KG1 (cell line): ENCODE data around the gene AQR.
A peak's percentile ranks its signal among the peaks of the same experiment; 100 is the strongest.
"Not testable (repeated sequence)": the region's sequence is repeated elsewhere in the genome, so short reads cannot be mapped to it uniquely, and the experiment has no call there.

Source experiments
- DNase-seq: peaks from one replicate; lab custom pipeline; 2025; lab: John Stamatoyannopoulos, UW

Gene AQR

DNA sequence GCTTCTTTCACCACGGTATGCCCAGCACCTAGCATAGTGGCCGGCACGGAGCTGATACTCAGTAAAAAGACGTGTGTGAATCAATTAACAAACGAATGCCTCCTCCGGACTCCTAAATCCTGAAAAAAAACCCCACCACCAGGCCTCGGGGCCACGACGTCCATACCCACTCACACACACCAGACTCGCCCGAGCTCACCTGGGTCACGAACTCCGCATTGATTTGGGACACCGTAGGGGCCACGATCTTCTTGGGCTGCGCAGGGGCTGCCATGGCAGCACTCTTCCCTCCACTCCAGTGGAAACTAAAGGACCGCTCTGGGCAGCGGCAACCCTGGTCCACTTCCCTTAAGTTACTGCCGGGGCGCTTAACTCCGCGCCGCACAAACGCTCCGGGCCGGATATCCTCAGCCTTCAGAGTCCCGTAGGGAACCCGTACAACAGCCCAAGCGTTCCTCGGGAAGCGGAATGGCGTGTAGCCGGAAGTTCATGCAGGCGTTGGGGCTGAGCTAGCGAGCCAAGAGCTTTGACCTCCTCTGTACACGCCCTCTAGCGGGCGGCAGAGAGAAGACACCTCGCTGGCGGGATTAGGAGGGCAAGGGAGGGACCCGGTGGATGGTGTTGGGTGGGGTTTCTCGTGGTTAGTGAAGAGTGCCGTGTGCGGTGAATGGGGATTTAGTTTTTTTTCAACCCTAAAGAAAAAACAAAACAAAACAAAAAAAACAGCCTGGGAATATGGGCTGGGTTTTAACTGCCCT, at the start of gene AQR:
Gene AQR (minus strand): TSS at position 403 of the 758 bp plus-strand sequence. CDS start 129 bp downstream, at position 274.
- DNase-seq = peak; percentile 87

DNA sequence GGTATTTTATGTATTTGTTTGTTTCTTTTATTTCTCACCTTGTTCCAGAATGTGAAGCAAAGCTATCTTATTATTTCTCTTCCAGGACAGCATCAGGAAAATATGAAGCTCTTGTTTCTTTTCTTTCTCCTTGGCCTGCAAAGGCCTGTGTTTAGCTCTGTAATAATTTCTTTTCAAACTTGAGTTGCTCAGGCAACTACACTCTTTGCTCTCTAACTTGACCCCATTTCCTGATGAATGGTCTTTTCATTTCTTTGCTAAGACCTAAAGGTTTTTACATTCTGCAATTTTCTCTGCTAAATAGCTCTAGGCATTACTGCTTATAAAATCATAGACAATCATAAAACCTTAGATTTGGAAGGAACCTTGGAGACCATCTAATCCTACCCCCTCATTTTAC, 44.7 kb upstream of the AQR start:
- no peak for DNase-seq

DNA sequence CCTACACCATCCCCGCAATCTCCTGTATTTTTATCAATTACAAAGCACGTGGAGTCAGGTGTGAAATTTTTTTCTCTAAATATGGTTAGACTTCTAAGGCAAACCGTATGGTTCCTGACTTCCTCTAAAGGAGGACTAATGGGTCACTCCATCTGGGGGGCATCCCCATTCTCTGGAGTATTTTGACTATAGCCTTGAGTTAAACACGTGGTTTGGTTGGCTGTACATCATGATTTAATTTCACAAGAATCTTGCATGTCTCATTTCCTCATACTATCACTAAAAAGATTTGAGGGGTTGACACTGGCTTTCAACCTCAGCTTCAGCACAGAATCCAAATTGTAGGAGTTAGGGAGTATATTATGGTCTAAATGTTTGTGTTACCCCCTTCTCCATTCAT, 43.8 kb upstream of the AQR start:
- DNase-seq = no peak

DNA sequence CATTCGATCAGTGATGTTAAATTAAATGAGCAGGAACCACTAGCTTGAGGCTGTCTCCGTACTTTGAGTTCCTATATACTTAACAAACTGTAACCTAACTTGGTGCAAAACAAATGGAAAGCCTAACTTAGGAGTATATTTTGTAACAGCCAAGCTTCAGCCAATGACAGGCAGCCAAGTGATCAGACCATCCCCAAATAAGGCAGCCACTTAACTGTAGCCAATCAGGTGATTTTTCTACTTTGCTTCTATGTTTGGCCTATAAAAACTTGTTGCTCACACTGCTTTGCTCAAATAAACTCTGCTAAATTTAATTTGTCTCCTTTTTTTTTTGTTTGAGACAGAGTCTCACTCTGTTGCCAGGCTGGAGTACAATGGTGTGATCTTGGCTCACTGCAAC, 37.9 kb upstream of the AQR start:
- DNase-seq = no peak

DNA sequence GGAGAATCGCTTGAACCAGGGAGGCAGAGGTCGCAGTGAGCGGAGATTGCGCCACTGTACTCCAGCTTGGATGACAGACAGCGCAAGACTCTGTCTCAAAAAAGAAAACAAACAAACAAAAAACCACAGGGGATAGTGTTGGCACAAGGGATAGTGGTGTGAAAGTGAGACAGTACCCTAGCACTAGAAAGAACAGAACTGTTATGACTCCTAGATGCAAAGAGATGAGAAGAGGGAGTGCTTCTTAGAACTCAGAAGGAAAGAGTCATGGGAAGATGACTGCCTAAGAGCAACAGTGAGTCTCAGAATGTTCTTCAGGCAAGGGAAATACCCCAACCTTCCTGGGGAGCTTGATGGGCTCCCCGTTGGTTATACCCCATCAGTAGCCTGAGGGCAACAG, 36.4 kb upstream of the AQR start:
- no peak for DNase-seq

DNA sequence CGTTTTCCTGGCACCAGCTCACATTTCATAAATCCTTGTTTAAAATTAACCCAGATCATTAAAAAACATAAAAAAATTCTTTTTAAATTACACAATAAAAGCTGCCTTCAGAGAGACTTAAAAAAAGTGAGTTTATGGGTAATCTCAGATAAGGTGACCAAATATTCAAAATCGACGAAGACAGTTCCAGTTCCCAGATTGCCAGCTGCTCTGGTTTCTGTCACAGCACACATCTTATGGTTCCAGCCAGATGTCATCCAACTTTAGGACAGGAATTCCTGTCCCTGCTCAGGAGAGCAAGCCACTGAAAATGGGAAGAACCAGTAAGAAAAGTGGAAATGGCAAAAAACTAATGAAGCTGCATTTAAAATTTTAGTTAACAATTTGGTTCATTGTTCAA, 34.4 kb upstream of the AQR start:
- DNase-seq = no peak

DNA sequence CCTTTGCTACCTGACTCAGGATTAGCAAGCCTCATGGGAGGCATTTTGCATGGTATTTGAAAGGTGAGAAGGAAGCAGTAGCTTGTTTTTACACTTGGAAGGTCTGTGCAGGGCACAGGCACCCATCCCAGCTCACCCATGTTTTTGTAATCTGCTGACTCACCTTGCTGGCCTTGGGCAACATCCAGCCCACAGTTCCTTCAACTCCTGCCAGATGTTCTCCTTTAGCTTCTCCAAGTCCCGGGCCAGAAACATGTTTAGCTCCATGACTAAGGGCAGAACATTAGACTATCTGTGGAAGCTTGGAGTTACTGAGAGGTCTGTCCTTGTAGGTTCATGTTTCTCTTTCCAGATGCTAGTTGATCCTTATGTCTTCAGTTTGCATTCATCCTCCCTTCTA, 31.0 kb upstream of the AQR start:
- no peak for DNase-seq

DNA sequence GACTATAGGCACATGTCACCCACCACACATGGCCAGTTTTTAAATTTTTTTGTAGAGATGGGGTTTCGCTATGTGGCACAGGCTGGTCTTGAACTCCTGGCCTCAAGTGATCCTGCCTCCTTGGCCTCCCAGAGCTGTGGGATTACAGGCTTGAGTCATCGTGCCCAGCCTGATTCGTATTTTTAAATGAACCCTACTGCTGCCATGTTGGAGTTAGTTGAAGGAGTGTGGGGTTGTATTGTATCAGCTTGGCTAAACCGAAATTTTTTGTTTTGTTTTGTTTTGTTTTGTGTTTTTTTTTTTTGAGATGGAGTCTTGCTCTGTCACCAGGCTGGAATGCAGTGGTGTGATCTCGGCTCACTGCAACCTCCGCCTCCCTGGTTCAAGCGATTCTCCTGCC, 30.4 kb upstream of the AQR start:
- DNase-seq = no peak

DNA sequence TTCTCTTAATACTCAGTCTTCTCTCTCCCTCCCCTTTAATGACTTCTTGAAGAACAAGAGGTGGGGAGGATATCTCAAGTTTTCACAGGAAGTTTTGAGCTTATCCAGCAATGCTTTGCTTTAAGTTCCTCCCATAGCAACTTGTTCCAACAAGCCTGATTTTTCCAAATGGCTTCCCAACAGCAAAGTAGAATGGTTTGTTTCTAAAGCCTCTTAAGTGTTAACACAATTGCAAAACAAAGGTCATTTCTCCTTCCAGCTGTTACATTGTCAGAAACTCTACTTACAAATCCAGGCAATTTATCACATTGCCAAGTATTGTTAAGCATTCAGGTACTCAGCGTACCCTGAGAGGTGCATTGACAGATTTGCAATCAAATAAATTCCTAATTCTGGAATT, 25.4 kb upstream of the AQR start:
- no peak for DNase-seq

DNA sequence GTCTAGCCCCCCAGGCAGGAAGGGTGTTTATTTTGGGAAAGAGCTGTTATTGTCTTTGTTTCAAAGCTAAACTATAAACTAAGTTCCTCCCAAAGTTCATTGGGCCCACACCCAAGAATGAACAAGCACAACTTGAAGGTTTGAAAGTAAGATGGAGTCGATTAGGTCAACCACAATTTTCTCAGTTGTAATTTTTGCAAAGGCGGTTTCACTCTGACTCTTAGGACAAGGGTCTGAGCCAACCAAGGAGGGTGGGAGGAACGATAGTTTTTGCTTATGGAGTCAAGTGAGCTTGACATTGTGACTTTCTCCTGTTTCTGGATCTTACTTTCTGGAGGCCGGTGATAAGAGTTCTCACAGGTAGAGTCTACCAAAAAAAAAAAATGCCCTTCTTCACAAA, 24.3 kb upstream of the AQR start:
- DNase-seq = no peak

DNA sequence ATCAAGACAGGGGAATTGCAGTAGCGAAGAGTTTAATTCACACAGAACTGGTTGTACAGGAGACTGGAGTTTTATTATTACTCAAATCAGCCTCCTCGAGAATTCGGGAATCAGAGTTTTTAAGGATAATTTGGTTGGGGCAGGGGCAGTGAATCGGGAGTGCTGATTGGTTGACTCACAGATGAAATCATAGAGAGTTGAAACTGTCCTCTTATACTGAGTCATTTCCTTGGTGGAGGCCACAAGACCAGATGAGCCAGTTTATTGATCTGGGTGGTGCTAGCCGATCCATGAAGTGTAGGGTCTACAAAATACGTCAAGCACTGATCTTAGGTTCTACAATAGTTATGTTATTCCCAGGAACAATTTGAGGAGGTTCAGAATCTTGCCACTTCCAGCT, 23.9 kb upstream of the AQR start:
- no peak for DNase-seq

DNA sequence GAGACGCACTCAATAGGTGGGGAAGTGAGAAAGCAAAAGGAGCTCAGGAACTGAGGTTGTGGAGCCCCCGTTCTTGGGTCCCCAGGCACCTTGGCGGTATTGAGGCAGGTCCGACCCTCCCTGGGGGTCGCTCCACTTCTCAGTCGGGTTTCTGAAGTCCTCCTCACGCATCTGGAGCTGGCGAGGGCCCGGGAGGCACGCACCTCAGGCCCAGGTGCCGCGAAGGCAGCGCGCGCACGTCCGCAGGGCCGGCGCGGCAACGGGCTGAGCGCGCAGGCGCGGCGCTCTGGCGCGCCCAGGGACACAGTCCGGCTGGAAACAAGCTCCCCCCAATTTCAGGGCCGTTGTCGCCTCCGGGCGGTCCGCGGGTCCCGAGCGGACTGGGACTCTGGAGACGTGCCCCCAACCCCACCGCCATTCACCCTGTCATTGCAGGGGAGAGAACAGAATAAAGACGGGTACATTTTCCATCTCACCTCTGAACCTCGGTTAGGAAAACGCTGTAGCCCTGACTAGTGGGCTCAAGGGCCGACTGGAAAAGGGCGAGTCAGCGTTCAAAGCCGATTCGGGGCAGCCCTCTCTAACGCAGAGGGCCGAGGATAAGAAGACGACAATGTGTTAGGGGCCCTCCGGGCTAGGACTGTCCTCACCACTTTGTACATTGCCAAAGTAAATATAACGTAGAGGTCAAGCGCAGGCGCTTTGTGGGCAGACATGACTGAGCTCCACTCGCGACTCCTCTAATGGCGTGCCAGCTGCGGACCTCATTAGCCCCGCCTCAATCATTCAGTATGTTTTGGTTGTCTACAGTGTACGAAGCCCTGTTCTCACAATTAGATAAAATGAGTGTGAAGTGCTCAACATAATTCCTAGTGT, 18.7 kb upstream of the AQR start, which contains the start of gene ZNF770:
Gene ZNF770 (minus strand): TSS at position 261 of the 876 bp plus-strand sequence. CDS start 4,853 bp downstream, outside the sequence.
- DNase-seq = peak; percentile 84

DNA sequence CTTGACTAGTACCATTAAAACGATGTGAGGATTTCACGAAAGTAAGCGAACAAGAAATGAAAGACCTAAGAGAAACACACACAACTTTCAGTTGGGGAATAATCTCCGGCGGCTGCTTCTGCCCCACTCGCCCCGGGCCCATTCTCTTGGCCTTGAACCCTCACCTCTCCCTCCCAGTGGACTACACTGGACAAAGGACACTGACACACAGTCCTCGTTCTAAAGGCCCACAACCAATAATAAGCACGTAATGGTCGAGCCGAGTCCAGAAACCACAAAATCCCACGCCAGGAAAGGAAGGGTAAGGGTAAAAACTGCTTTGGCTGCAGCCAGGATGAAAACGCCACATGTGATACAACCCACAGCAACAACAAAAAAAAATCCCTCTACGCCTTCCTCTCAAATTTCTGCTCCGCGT, 18.1 kb upstream of the AQR start:
- DNase-seq = no peak

DNA sequence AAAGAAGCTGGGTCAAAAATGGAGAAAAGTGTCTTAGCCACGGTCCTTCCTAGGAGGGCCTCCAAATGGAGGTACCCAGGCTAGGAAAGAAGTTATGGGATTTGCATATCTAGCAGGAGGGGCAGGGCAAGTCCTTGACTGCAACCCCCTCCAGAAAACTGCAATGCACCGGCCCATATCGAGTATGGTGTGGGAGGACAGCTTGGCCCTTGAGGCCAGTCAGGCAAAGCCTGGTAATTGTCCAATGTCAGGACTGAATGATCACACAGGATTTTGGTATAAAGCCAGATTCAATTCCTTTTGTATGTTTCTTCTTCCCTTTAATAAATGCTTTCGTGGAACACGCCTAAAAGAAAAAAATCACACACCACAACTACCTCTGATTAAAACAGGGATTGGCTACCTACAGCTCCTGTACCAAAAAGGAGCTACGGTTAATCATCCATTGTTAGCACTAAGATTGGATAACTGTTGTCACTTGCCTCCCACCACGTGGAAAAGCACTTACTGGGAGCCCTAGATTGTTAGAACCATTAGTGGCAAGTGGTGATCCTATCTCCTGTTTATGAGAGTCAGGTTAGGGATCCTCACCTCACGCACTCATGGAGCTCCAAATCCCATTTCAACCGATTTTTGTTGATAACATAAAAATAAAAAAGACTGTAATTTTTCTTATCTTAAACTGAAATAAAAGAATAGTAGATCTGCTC, 17.4 kb upstream of the AQR start:
- DNase-seq = no peak

DNA sequence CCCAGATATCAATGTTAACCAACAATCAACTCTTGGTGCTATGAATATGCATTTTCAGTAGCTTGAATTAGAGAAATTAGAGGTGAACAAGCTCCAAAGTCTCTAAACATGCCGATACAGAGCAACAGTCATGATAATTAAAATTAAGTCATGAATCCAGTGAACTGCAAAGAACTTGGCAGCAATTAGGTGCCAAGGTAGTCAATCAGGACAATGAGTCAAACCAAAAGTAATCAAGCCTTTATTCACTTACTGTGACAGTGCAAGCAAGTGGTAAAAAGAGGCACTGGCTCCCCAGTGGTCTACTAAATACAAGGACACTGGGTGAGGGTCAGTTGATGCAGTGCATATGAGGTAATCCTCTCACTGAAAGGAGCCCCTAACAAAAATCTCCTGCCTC, 16.8 kb upstream of the AQR start:
- DNase-seq = no peak

DNA sequence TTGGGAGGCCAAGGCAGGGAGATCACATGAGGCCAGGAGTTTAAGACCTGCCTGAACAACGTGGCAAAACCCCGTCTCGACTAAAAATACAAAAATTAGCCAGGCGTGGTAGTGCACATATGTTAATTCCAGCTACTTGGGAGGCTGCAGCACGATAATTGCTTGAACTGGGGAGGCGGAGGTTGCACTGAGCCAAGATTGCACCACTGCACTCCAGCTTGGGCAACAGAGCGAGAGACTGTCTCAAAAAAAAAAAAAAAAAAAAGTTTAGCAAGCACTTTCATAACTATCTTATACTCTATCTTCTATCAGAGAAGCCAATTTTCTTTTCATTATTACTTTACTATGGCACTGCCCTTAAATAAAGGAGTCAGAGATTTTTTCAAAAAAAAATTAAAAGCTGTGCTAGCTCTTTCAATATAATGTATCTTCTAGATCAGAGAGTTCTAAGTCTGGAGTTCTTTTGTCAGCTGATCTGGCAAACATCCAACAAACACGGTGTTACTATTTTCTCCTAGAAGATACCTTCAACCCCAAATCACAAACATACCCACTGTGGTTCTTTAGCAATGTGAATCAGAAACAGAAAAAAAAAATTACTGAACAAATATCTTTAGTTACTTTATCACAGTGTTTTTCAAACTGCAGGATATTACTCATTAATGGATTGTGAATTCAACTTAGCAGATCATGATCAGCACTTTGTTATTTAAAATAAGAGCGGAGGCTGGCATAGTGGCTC, 15.5 kb upstream of the AQR start:
- DNase-seq = no peak

DNA sequence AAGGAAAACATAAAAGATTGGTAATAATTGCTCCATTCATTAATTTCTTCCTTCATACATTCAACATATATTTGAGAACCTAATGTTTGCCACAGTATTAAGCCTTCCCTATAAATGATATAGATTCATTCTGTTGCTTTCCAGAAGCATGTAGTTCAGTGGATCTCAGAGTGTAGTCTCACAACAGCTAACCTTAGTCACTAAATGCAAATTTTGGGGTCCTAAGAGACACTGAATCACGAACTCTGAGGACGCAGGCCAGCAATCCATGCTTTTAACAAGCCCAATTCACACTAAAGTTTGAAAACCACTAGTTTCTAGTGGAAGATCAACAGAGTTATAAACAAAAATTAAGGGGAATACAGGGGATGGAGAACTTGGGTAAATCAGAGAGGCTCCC, 7.2 kb upstream of the AQR start:
- no peak for DNase-seq

DNA sequence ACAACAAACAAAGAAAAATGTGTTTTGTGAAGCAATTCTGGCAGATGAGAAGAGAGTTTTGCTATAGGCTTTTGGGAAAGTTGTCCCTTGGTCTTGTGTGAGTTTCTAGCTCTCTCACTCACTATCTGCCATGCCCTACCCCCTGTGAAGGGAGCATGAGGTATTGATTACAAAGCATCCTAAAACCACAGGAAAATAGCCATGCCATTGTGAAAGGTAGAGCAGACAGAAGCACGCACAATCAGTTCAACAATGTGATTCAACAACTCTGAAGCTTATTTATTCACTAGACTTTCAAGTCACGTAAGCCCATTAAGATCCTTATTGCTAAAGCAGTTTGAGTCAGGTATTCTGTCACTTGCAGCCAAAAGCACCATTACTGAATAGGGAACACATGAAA, 6.5 kb upstream of the AQR start:
- DNase-seq = no peak

DNA sequence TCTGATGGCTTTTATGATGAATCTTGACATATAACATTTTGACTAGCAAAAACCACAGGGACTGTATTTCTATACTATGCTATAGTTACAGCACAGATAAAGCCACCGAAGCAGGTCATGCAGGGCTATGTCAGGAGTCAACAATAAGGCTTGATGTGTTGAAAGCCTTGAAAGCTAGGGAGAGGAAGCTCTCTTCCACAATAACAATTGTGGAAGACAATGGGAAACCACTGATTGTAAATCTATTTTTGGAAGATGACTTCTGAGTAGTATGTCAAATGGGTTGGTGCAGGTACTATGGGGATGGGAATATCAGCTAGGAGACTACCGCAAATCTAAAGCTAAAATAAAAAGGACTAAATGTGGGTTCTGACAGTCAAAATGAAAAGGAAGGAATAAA, 4.0 kb upstream of the AQR start:
- no peak for DNase-seq

DNA sequence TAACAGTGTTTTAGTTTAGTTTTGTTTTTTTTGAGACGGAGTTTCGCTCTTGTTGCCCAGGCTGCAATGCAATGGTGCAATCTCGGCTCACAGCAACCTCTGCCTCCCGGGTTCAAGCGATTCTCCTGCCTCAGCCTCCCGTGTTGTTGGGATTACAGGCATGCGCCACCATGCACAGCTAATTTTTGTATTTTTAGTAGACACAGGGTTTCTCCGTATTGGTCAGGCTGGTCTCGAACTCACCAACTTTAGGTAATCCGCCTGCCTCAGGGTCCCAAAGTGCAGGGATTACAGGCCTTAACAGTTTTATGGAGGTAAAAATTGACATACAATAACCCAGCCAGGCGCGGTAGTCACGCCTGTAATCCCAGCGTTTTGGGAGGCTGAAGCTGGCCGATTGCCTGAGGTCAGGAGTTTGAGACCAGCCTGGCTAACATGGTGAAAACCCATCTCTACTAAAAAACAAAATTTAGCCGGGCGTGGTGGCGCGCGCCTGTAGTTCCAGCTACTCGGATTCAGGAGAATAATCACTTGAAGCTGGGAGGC, 629 bp upstream of the AQR start:
- DNase-seq = not testable (repeated sequence)

DNA sequence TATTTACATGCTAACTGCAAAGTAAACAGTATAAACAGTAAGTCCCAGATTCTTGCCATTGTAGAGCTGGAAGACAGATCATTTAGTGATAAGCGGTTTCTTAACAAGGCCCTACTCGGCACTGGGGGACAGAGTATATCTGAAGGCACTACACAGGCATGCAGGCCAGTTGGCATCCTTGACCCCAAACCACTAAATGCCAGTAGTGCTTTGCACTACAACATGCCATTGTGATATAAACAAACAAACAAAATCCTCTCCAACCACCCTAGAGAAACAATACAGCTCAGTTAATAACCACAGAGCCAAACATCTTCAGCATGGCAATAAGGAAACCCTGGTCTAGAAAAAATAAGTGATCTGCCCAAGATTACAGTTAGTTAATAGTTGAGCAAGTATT, 5.3 kb downstream of the AQR start:
- no peak for DNase-seq

DNA sequence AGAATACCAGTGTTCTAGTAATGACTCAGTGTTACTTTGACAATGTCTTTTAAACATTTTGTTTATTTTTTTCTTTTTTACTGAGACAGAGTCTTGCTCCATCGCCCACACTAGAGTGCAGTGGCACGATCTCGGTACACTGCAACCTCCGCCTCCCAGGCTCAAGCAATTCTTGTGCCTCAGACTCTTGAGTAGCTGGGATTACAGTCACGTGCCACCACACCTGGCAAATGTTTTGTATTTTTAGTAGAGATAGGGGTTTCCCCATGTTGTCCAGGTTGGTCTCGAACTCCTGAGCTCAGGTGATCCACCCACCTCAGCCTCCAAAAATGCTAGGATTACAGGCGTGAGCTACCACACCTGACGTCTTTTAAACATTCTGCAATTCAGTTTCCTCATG, 15.7 kb downstream of the AQR start:
- no peak for DNase-seq
